Measurements from ENCODE around the gene ARID2.

Gene ARID2

GRCh38 chr12:45721954-45722353 is 7.6 kb upstream of the ARID2 start:
- FAIRE-seq (no peak), DNase-seq (ENCODE audit: low spot score) (no peak)

DNA sequence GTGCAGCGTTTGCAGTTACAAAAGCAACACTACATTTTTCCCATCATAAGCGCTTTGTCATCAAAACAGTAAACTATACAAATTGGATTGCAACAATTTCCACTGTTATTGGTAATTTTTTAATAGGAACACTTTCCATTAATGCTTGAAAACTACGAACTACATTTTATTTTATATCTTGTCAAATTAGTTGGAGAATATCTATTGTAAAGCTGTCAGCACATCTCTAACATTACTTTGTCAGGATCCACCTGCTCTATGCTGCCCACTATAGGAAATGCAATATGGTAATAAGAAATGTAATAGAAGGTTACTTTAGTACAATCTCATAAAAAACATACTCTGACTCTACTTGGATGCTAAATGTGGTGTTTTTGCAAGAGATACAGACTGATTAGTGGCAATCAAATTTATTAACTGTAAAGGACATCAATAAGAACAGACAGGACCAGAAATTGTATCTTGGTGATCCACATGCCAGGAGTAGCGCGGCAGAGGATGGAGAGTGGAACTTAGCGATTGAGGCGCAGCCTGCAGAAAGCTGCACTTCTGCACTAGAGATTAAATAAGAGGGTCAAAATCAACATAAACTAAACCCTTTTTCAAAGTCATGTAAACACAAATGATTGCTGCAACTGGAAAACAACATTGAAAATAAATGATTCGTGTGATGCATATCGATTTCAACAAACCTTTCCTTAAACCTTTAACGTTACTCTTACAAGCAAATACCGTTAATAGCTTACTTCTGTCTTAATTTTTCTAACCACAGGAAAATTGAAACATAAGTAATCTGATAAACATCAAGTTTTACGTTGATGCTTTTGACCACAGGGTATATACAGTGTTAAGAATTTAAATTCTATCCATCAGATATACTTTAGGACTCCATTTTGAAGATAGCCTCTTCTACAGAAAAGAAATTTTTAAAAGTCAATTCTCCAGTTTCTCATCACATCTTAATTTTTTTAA is 3.6 kb upstream of the ARID2 start:
- FAIRE-seq (no peak), DNase-seq (ENCODE audit: low spot score) (peak; percentile 26)

GRCh38 chr12:45726603-45727300 is 2.8 kb upstream of the ARID2 start:
- no peak for FAIRE-seq
- peak; percentile 26 for DNase-seq (ENCODE audit: low spot score)

DNA sequence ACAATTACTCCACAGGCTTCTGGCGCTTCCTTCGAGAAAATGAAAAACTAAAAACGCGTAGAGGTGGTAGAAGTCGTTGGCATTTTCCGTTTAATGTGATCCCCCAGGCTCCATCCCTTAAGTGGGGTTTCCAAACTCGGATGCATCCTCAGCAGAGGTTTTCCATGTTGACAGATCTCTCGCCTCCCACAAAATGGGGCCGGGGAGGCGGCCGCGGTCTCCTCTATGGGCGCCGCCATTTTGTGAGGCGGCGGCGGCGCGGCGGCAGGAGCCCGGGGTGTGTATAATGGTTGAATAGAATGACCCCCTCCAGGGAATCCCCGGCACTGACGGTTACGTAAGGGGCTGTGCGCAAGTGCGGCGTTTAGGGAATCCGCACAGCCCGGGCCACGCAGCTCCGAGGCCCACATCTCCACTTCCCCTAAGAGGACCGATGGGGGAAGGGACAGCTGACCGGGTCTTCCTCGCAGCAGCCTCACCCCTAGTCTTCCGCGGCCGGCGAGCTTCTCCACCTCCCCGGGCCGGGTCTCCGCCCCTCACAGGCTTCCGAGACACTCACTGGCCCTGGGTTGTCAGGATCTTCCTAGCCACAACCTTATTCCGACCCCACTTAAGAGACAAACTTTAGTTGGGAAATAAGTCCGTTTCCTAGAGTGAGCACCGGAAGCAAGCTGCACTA is 2.1 kb upstream of the ARID2 start:
- DNase-seq (ENCODE audit: low spot score): peak; percentile 84
- FAIRE-seq: no peak

- no peak for FAIRE-seq
- DNase-seq (ENCODE audit: low spot score): no peak
These were observed 1.4 kb upstream of the ARID2 start for GRCh38 chr12:45727980-45728629.

GRCh38 chr12:45728630-45729232 is 775 bp upstream of the ARID2 start:
- FAIRE-seq (peak; percentile 62), DNase-seq (ENCODE audit: low spot score) (peak; percentile 89)

- FAIRE-seq (no peak), DNase-seq (ENCODE audit: low spot score) (no peak)
These were observed 510 bp downstream of the ARID2 start for GRCh38 chr12:45730084-45730347.

DNA sequence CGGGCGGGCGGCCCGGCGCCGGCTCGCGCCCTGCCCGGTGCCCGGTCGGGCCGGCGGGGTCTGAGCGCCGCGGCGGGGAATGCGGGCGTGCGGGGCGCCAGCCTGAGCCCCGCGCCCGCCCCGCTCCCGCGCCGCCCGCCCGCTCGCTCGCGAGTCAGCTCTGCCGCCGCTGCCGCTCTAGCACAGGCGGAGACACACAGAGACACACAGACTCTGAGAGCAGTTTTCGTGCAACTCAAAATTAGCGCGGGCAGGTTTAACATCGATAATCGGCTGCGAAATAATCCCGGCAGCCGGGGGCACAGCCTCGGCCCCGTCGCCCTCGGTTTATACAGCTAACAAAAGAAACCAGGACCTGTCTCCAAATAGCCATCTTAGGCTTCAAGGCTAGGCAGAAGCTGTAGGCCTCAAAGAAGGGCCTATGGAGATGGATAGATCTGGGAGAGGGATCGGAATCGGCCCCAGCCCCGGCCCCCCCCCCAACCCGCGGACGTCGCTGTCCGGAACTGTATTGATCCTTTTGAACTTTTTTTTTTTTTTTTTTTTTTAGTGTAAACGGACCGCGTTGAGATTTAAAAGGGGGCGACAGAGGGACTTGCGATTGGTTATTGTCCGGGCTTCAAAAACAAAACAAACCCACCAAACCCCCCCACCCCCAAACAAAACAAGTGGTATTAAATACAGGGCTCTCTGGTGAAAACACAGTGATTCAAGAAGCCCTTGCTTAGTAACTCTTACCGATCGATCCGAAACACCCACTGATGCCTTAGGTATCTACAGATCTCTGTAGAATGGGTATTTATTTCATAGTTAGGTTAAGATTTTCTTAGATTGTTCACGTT is 1.1 kb downstream of the ARID2 start:
- FAIRE-seq: no peak
- DNase-seq (ENCODE audit: low spot score): peak; percentile 30

DNA sequence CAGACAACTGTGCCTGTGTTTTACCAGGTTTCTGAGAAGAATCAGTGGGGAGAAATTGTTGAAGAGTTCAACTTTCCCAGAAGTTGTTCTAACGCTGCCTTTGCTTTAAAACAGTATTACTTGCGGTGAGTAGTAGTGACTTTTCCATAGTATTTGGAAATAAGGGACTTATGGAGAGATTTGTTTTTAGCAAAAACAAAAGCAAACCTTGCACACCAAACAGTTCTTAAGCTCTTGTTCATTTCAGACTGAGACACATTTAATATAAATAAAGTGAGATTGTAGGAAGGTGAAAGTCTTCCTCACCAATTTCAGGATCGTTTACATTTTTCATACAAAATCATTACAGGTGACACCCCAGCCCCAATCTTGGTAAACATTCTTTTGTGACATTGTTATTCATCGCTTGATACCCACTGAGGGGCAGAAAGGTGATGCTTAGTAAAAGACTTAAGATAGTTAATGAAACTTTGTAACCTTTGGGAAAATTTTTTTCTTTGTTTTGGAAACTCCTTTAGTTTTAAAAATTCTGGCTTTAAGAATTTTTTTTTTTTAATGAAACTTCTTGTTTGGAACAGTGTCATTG is 1.8 kb downstream of the ARID2 start:
- no peak for DNase-seq (ENCODE audit: low spot score)
- no peak for FAIRE-seq

DNA sequence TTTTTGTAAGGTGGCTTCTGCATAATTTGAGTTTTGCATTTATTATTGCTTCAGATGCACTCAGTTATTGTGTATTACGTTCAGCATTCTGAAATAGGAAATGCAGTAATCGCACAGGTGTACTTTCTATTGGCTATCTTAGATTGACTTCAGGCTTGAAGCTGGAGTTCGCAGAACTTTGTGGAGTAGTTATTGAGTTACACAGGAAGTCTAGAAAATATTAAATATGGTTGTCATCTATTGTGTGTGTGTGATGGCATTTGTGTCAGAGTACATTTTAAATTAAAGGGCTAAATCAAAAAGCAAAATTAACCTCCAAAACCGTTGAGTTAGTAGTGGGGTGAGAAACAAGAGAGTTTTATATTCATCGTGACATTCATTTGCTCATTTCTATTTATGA is 2.7 kb downstream of the ARID2 start:
- no peak for FAIRE-seq
- no peak for DNase-seq (ENCODE audit: low spot score)

- FAIRE-seq (no peak), DNase-seq (ENCODE audit: low spot score) (no peak)
These were observed 3.4 kb downstream of the ARID2 start for GRCh38 chr12:45732936-45733335.

DNA sequence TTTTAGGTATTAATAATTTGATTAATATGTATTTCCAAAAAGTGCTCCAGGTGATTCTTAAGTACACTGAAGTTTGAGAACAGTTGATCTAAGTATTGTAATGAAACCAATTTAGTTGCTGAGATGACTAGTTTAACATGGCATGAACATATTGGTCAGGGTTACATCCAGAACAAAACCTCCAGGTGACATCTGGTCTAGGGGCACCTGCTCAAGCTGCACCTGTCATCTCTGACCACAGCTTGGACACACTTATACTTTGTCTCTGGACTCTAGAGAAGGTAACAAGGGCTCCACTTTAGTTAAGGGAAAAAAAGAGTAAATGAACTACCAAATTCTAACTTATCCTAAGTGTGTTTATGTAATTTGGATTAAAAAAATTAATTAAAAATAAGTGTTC is 8.1 kb downstream of the ARID2 start:
- DNase-seq (ENCODE audit: low spot score) (no peak), FAIRE-seq (no peak)

DNA sequence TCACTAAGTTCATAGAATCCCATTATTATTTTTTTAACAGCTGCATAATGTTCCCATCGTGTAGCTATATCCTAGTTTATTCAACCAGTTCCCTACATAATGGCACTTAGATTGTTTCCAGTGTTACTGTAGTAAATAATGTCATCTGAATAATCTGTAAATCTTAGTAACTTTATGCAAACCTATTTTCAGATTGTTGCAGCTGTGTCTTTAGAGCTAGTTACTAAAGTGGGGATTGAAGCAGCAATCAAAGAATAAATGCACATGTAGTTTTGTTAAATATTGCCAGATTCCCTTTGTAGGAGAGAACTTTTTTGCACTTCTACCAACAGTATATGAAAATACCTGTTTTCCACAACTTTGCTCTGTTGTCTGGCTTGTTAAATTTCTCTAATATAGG is 13.1 kb downstream of the ARID2 start:
- DNase-seq (ENCODE audit: low spot score) (no peak), FAIRE-seq (no peak)

- no peak for FAIRE-seq
These were observed 13.7 kb downstream of the ARID2 start for GRCh38 chr12:45743247-45743646.

DNA sequence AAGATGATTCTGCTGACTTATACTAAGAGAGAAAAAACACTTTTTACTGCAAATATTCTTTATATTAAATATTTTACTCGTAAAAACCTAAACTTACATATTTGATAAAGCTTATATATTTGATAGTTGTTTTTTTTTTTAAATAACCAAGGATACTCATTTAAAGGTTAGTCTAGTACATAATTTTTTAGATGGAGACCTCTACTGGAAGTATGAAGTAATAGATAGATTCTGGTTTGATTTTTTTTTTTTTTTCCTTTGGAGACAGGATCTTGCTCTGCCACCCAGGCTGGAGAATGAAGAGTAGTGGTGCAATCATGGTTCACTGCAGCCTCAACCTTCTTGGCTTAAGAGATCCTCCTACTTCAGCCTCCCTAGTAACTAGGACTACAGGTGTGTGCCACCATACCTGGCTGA is 16.4 kb downstream of the ARID2 start:
- no peak for FAIRE-seq

More at GRCh38 chr12:45743247-45743646, 13.7 kb downstream of the ARID2 start:
- DNase-seq (ENCODE audit: low spot score): no peak

GRCh38 chr12:45756666-45757065 is 27.2 kb downstream of the ARID2 start:
- no peak for FAIRE-seq
- DNase-seq (ENCODE audit: low spot score): no peak

More for the DNA sequence above, 16.4 kb downstream of the ARID2 start:
- DNase-seq (ENCODE audit: low spot score): peak; percentile 16

GRCh38 chr12:45757172-45757571 is 27.7 kb downstream of the ARID2 start:
- no peak for FAIRE-seq

DNA sequence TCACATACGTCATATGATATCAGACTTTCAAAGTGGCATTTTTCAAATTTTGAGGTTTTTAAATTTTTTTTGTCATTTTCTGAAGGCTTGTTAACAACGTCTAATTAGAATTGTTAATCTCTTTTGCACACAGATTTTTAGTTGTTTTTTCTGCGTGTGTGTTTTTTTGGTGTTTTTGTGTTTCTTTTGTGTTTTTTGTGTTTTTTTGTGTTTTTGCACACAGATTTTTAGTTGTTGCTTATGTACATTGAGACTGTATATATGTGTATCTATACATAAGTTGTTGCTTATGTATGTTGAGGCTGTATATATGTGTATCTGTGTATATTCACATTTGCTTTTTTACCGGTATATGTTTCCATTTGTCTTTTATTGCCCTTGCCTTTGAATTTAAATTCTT is 30.8 kb downstream of the ARID2 start:
- DNase-seq (ENCODE audit: low spot score) (no peak), FAIRE-seq (no peak)

More at GRCh38 chr12:45757172-45757571, 27.7 kb downstream of the ARID2 start:
- no peak for DNase-seq (ENCODE audit: low spot score)

DNA sequence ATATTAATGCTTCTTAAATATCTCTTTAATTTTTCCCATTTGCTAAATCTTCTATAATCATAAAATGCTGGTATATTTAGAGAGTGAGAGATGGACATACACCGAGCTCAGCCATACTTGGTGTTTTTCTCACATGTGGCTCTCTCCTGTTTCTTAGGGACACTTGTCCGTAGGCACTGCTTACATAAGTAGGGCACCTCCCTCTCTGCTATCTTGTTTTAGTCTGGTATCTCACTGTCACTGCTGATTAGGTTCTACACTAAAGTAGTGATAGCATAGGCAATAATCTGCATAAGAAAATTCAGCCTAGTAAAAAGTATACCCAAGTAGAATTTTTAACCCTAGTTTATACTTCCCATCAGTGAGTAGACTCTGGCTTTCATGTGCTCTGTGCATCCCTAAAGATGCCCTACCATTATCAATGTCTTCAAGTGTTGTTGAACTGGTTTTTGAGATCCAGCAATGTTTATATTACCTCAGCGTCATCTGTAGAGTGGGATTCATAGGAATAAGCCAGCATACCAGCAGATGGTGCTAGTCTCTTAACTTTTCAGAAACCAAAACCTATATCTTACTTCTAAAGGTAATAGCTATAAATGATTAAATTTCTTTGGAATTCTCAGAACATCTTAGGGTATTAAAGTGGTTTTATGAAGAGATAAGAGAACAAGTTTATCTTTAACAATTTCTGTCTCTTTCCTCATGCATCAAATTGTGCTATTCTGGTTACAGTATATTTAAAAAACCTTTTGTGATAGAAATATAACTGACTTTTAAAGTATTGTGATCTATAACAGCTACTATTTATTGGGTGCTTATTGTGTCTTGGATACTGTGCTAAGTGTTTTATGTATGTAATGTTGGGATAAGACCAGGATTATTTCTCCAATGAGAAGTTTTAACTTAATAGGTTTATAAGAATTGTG is 32.9 kb downstream of the ARID2 start:
- FAIRE-seq (no peak), DNase-seq (ENCODE audit: low spot score) (peak; percentile 10)

Measured in urothelium cell line (cell line).